Fibroblast of villous mesenchyme (primary cell): Measurements from ENCODE around the gene SUSD4. TPM values are rescaled to one million over a fixed set of nuclear protein-coding genes. Genes with fewer than 3 reads are reported as not detected.

ENCODE experiments used
- DNase-seq: peaks from one replicate; pipeline ENCODE4 v3.0.0-alpha.2; 2010; ENCODE audit warnings: low read depth
- H3K4me3 ChIP-seq: 2 replicates; pipeline ENCODE4 v1.5.1; 2011; ENCODE audit warnings: low read depth, mild to moderate bottlenecking, low read length
- CTCF ChIP-seq: IDR thresholded peaks from 2 replicates; pipeline ENCODE4 v1.5.1; 2012; ENCODE audit warnings: low read depth, mild to moderate bottlenecking, low read length; ENCODE audit not compliant: insufficient read depth
- total RNA-seq: library from RNA; depleted of rRNA; stranded (reverse); fragments of >200 nt; gene quantifications from 2 replicates; pipeline ENCODE4 v1.2.3, GENCODE V29; 2012

SUSD4 gene
- total RNA-seq, 1 donor = not detected

DNA sequence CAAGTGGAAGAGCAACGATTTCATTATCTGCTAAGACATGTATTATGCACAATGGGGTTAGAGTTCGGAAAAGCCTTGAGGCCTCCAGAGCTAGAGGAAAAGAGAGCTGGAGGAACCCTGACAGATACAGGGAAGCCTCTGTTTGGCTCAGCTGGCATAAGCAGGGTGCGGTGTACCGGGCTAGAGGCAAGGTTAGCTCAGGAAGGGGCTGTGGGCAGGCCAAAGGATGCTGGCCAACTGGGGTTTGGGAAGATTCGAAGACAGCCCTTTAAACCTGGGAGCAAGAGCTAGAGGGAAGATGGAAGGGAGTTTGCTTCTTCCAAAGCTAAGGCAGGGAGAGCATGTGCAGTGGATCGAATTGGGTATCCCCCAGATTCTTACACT lies 113.4 kb downstream of the SUSD4 start:
- no peak for TF ChIP-seq CTCF
- no peak for DNase-seq
- H3K4me3 ChIP-seq = no peak overlapping the region

DNA sequence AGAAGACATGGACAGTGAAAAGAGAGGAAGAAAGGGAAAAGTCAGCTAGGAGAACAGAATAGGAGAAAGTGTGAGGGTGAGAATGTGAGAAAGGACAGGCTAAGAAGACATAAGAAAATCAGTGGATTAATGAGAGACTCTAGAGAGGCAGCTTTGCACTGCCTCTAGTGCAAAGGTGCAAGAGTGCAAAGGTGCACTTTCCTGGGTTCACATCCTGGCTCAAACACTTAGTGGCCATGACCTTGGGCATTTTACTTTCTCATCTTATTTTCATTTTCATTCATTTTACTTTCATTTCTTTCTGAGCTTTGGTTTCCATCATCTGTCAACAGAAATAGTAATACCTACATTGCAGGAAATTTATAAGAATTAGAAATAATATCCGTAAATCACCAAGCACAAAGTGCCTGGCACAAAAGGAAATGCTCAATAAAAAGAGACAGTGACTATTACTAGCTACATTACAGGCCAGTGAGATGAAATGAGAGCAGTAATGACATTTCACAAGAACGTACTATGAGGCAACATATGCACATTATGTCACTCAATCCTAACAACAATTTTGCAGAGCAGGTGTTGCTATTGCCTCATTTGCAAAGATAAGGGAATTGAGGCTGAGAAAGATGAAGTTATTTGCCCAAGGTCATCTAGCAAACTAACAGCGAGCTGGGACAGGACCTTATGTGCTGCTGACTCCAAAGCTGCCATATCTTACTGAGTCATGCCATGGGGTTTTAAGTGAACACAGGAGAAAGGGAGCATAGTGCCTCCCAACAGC lies 113.9 kb downstream of the SUSD4 start:
- no peak for DNase-seq
- no peak overlapping the region for H3K4me3 ChIP-seq
- no peak for TF ChIP-seq CTCF

DNA sequence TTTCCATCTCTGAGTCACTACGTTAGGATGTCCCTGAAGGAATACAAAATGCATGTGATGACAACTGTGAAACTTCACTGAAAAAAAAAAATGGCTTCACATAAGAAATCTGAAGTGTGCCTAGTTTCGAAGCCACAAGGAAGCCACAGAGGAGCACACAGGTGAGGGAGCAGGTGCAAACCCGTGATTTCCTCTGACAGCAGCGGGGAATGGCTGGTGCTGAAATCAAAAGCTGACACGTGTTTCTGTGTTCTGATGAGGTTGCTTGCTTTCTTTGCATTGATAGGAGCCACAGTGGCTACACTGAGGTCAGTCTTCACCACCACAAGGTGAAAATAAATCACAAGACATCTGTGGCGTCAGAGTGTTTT lies 115.2 kb downstream of the SUSD4 start:
- TF ChIP-seq CTCF = no peak
- no peak for DNase-seq
- H3K4me3 ChIP-seq = no peak overlapping the region

DNA sequence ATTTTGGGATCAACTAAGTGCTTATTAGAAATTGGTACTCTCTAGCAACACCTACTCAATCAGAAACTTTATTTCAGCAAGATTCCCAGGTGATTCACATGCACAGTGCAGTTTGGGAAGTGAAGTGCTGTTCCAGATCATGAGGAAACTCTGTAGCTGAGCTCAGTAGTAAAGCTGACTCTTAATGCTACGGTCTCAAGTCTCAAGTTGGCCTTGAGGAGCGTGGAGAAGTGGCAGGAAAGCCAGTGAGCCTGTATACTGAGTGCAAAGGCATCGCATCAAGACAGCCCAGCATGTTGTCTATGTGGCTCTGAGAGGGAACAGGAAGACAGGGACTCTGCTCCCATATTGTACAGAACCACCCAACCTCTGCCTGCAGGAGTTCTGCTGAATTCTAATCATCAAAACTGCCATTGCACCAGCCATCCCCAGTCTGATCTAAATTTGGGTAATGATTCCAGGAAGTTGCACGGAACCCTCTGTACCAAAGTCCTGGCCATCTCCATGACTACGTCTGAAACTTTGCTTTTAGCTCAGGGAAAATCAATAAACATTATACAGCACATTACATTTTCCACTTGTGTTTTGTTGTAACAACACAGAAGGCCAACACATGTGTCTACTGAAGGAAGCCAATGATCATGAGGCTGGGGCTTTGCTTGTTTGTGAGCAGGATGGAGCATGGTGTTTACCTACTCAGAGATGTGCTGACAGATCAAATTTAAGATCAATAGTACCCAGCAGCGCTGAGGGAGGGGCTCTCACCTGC lies 115.8 kb downstream of the SUSD4 start:
- no peak overlapping the region for H3K4me3 ChIP-seq
- no peak for TF ChIP-seq CTCF
- DNase-seq = no peak

- TF ChIP-seq CTCF = no peak
- no peak for DNase-seq
- H3K4me3 ChIP-seq = no peak overlapping the region
Measured at GRCh38 chr1:223246476-223247112, 117.4 kb downstream of the SUSD4 start.

DNA sequence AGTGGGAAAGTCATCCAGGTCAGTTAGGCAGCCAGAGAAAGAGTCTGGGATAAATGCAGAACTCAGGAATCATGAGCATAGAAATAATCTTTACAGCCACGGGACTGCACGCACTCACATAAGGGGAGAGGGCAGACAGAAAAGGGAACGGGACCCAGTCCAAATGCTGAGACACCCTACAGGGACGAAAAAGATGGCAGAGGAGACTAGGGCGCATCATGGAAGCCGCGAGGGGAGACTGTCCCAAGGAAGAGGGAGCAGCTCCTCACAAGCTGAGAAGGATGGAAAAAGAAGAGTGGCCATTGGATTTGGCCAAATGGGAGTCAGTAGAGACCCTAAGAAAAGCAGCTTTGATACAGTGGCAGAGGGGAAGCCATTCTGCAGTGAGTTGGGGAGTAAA lies 118.0 kb downstream of the SUSD4 start:
- TF ChIP-seq CTCF = no peak
- DNase-seq = no peak

More for the DNA sequence above, 118.0 kb downstream of the SUSD4 start:
- H3K4me3 ChIP-seq = no peak overlapping the region
